Activated T-helper 1 cell treated with anti-CD3 and anti-CD28 coated beads, Interleukin-12 subunit alpha, Interleukin-12 subunit beta, Interleukin-2, Interleukin-4 antibody, amounts not matched to agents 30 ng/mL and 10 ng/mL and 1 ng/mL, durations not matched to agents 14 hours and 24 hours and 36 hours (primary cell): ENCODE measurements around the gene THTPA. TPM values are rescaled to one million over a fixed set of nuclear protein-coding genes. Genes with fewer than 3 reads are reported as not detected.
"Not testable (repeated sequence)": the region's sequence is repeated elsewhere in the genome, so short reads cannot be mapped to it uniquely, and the experiment has no call there.

ENCODE experiments used
- DNase-seq: peaks from one replicate; pipeline ENCODE4 v3.0.0; 2021; ENCODE audit warnings: low spot score
- H3K27ac Mint-ChIP-seq: one replicate; pipeline ENCODE4 v1.8.0; 2021; ENCODE audit warnings: mild to moderate bottlenecking, mixed read lengths
- H3K27me3 Mint-ChIP-seq: one replicate; pipeline ENCODE4 v1.8.0; 2022; ENCODE audit warnings: mild to moderate bottlenecking, moderate library complexity, mixed read lengths; ENCODE audit not compliant: insufficient read depth
- H3K36me3 Mint-ChIP-seq: one replicate; pipeline ENCODE4 v1.8.0; 2021; ENCODE audit warnings: low read depth, mixed read lengths
- H3K4me1 Mint-ChIP-seq: one replicate; pipeline ENCODE4 v1.8.0; 2021; ENCODE audit warnings: low read depth, mixed read lengths
- H3K4me3 Mint-ChIP-seq: one replicate; pipeline ENCODE4 v1.8.0; 2021; ENCODE audit warnings: mild to moderate bottlenecking, moderate library complexity, mixed read lengths
- H3K9me3 Mint-ChIP-seq: one replicate; pipeline ENCODE4 v1.8.0; 2021; ENCODE audit warnings: mixed read lengths
- intact Hi-C: fragments of 100-400 bp; cut with micrococcal nuclease; formaldehyde crosslinking; loops from one replicate; pipeline ENCODE4 v1.15.1; 2024
- total RNA-seq: library from RNA; stranded (reverse); gene quantifications from 2 replicates; pipeline ENCODE4 v1.2.3, GENCODE V29; 2022

THTPA gene
- total RNA-seq, 1 donor from 2014 or later: 14.3 TPM

DNA sequence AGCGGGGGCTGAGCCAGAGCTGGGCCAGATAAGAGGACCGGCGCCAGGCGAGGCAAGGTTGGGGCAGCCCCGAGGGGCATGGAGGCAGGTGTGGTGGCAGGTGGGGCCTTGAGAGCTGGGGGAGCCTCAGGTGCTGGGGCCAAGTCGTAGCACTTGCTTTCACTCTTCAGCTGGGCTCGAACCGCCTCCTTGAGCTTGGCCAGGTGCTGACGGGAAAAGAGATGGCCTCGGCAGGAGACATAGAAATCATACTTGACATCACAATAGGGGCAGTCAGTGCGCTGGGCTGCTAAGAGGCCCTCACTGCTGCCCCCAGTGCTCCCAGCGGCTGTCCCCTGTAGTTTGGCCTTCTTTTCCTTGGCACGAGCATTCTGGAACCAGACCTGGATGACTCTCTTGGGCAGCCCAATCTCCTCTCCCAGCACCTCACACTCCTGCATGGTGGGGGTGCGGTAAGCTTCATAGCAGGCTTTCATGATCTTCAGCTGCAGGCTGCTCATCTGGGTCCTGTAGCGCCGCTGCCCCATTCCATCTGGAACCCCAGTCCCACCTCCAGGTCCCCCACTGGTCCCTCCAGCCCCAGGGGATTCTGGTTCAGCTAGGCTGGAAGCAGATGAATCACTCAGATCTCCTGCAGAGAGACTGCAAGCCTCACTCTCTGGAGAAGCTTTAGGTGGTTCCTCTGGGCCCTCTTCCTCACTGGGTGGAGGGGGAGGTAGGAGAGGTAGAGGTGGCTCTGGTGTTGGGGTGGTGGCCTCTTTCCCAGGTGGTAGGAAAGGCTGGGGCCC, 32.6 kb upstream of the THTPA start:
- Mint-ChIP-seq H3K9me3 (no peaks in the 10 kb centered on the region), H3K36me3 (no peaks in the 10 kb centered on the region), H3K27ac (no peak overlapping the region), H3K4me3 (no peak overlapping the region), H3K27me3 (no peaks in the 10 kb centered on the region), H3K4me1 (no peaks in the 10 kb centered on the region)
- intact Hi-C loops: no loop called here
- DNase-seq: no peak

DNA sequence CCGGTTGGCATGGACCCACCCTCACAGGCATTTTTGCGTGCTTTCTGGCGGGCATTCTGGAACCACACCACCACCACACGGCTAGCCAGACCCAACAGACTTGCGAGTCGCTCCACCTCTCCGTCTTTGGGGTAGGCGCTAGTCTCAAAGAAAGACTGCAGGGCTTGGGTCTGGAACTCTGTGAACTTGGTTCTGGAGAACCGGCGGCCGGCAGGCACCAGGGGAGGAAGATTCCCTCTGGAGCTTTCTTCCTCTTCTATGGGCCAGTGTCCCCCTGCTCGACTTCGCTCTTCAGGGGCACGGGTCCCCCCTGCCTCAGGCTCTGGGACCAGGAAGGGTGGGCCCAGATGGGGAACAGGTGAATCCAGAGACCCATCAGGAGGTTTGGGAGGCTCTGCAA, 31.1 kb upstream of the THTPA start:
- H3K27ac Mint-ChIP-seq: no peak overlapping the region
- H3K36me3 Mint-ChIP-seq: no peaks in the 10 kb centered on the region
- intact Hi-C loops: no loop called here

DNA sequence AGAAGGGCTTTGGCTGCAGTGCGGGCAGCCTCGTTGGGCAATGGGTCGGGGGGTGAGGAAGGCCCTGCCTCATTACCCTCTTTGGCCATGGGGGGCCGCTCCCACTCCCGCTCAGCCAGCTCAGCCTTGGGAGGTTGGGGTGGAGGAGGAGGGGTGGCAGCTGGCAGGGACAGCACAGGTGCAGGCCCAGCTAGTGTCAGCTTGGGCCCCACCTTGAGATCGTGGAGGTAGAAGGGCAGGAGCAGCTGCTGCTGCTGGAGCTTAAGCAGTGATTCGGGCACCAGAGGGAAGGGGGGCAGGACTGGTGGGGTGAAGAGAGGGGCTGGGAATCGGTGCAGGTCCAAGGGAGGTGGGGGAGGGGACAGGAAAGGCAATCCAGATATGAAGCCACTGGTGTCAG, 30.5 kb upstream of the THTPA start:
- H3K9me3 Mint-ChIP-seq: no peaks in the 10 kb centered on the region
- peaks cover 7% of the 10 kb centered on the region for H3K4me1 Mint-ChIP-seq
- H3K4me3 Mint-ChIP-seq: no peak overlapping the region
- intact Hi-C loops: no loop called here
- no peak overlapping the region for H3K27ac Mint-ChIP-seq
- H3K36me3 Mint-ChIP-seq: no peaks in the 10 kb centered on the region
- H3K27me3 Mint-ChIP-seq: no peaks in the 10 kb centered on the region
- no peak for DNase-seq

More for the DNA sequence above, 31.1 kb upstream of the THTPA start:
- Mint-ChIP-seq H3K4me3 (no peak overlapping the region), H3K27me3 (no peaks in the 10 kb centered on the region), H3K9me3 (no peaks in the 10 kb centered on the region), H3K4me1 (no peaks in the 10 kb centered on the region)
- no peak for DNase-seq

DNA sequence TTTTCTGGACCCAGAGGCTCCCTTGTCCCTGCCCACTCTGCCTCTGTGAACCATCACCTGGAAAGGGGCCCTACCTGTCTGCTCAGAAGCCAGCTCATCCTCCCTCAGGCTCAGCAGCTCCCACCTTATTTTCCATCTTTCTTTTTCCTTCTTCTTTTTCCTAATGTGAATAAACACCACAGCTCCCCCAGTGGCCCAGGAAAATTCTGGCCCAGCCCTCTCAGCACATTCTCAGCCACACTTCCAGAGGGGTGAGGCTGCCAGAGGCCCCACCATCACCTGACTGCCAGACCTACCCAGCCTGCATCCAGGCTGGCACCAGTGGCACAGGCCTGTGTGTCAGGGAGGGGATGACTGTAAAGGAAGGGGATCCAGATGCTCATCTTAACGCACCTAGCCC, 27.5 kb upstream of the THTPA start:
- Mint-ChIP-seq H3K27me3 (no peaks in the 10 kb centered on the region), H3K27ac (no peak overlapping the region), H3K4me3 (no peak overlapping the region), H3K9me3 (no peaks in the 10 kb centered on the region), H3K36me3 (no peaks in the 10 kb centered on the region), H3K4me1 (peaks cover 11% of the 10 kb centered on the region)
- DNase-seq: no peak
- intact Hi-C loops: no loop called here

DNA sequence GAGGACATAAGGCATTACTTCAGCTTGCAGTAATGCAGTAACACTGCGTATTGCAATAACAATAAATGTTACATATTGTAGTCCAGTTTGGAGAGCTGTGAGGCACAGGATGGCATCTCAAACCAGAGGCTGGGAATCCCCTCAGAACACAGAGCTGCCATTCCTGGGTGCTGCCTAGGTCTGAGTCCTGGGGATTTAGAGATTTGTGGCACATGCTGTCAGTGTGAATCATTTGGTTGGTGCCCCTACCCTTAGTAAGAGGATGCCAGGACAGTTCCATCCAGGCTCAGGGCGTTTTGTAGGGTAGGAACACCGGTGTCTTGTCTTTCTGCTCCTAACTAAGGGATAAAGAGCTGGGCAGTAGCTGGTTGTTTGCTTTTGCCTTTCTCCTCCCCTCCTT, 27.1 kb upstream of the THTPA start:
- Mint-ChIP-seq H3K4me1 (peaks cover 11% of the 10 kb centered on the region), H3K9me3 (no peaks in the 10 kb centered on the region), H3K27me3 (no peaks in the 10 kb centered on the region), H3K36me3 (no peaks in the 10 kb centered on the region), H3K4me3 (no peak overlapping the region), H3K27ac (no peak overlapping the region)
- intact Hi-C loops: no loop called here
- DNase-seq: no peak

DNA sequence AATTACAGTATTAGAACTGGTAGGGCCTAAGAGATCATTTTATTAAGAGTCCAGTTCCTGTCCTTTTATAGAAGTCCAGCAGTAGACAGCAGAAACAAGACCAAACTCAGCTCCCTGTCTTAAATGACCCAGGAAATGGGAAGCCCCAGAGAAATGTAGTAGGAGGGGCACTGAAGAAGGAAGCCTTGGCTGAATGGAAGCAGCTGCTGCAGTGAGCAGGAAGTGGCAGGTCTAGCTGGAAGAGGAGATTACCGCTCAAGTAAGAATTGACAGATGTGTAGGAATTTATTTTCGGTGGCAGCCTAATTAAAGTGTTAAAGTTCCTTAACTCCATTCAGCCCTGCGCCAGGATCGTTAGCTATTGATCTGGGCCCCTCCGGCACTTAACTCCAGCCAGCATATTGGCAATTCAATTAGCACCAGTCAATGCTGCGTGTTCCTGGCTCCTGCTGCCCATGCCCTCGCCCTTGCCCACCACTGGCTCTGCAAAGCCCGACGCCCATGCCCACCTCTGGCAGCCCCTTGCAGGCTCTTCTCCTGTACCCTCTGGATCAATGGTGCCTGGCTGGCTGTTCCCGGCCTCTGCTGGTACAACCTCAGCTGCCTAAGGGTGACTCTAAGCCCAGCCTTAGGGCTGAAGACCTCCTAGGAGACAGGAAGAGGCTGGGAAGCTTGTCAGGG, 25.6 kb upstream of the THTPA start:
- DNase-seq: no peak
- Mint-ChIP-seq H3K4me3 (no peak overlapping the region), H3K36me3 (no peaks in the 10 kb centered on the region), H3K9me3 (no peaks in the 10 kb centered on the region), H3K4me1 (peaks cover 11% of the 10 kb centered on the region), H3K27me3 (no peaks in the 10 kb centered on the region), H3K27ac (no peak overlapping the region)
- intact Hi-C loops: no loop called here

DNA sequence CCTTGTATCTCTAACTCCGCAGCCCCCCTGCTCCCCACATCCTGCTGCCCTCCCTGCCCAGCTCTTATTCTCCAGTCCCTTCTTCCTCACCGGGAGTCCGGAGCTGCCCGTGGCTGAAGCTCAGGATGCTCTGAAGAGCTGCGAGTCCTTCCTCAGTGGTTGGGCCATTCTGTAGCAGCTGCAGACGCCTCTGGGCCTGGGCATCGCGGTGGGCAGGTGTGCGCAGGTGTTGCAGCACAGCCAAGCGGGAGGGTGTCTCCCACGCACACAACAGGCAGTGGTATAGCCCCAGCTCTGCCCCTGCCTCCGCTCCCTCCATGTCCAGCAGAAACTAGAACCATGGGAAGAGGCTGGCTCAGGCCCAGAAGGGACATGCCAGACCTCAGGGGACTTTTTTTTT, 24.7 kb upstream of the THTPA start:
- no peaks in the 10 kb centered on the region for H3K9me3 Mint-ChIP-seq
- no peak for DNase-seq
- peaks cover 11% of the 10 kb centered on the region for H3K4me1 Mint-ChIP-seq
- H3K27ac Mint-ChIP-seq: no peak overlapping the region
- H3K36me3 Mint-ChIP-seq: no peaks in the 10 kb centered on the region
- no peaks in the 10 kb centered on the region for H3K27me3 Mint-ChIP-seq
- no peak overlapping the region for H3K4me3 Mint-ChIP-seq
- intact Hi-C loops: no loop called here

DNA sequence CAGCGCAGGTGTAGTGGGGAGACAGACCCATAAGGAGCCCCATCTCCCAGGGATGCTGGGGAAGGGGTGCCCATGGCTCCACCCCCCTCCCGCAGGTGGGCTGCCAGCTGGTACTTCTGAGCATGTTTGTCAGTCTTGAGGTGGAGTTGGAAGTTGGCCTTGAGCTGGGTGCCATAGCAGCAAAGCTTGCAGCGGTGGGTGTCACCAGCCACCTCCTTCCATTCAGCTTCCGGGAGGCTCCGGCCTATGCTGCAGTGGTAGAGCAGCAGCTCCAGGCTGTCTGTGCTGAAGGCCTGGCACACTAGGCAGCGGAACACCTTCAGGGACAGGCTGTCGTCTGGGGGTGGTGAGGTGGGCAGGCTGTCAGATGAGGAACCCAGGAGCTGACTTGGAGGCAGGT, 23.4 kb upstream of the THTPA start:
- Mint-ChIP-seq H3K4me3 (no peak overlapping the region), H3K4me1 (peaks cover 11% of the 10 kb centered on the region), H3K36me3 (no peaks in the 10 kb centered on the region), H3K27ac (no peak overlapping the region), H3K27me3 (no peaks in the 10 kb centered on the region), H3K9me3 (no peaks in the 10 kb centered on the region)
- no peak for DNase-seq
- intact Hi-C loops: no loop called here

DNA sequence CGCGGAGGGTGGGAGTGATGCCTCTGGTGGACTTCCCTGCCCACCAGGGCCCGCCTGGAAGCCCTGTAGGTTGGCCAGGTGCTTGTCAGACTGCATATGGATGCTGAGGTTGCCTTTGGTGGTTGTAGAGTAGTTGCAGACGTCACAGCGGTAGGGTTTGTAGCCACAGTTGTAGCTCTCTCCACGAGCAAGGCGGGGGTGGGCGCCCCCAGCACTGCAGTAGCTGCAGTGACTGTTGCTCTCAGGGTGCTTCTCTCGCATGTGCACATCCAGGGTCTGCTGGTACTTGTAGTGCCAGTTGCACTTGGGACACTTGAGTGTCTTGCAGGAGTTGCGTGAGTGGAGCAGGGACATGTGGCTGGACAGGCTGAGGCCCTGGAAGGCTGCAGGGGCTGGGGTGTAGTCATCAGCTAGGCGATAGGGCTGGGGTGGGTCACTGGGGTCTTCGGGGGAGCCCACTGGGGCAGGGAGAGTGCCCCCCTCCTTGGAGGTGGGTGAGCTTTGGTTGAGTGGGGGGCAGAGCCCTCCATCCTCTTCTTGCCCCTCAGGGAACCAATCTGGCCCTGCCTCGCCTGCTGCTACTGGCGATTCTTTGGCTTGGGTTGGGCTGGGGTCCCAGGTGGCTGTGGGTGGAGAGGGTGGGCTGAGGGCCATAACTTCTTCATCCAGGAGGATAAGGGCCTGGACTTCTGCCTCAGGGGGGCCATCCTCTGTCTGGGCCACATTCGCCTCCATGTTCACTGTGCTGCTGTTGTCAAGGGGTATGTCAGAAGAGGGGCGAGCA, 22.2 kb upstream of the THTPA start:
- no peak overlapping the region for H3K27ac Mint-ChIP-seq
- H3K36me3 Mint-ChIP-seq: no peaks in the 10 kb centered on the region
- intact Hi-C loops: no loop called here
- H3K27me3 Mint-ChIP-seq: peaks cover 2% of the 10 kb centered on the region
- no peak overlapping the region for H3K4me3 Mint-ChIP-seq
- no peak for DNase-seq
- H3K9me3 Mint-ChIP-seq: no peaks in the 10 kb centered on the region
- H3K4me1 Mint-ChIP-seq: peaks cover 11% of the 10 kb centered on the region

DNA sequence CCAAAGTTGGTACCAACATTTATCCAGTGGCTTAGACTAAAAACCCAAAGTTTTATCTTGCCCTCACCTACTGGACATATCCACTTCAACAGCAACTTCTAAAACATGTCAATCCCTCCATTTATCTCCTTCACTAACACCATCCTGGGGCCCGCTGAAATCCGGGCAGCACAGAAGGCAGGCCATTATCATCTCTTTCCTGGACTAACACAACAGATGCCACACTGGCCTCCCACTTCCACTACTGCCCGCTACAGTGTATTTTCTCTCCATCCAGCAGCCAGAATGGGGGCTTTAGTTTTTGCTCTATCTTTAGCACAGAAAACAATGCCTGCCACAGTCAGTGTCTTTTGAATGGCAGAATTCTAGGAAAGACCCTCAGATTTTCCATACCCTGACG, 20.1 kb upstream of the THTPA start:
- no peak for DNase-seq
- H3K4me1 Mint-ChIP-seq: peaks cover under 1% of the 10 kb centered on the region
- H3K4me3 Mint-ChIP-seq: no peak overlapping the region

DNA sequence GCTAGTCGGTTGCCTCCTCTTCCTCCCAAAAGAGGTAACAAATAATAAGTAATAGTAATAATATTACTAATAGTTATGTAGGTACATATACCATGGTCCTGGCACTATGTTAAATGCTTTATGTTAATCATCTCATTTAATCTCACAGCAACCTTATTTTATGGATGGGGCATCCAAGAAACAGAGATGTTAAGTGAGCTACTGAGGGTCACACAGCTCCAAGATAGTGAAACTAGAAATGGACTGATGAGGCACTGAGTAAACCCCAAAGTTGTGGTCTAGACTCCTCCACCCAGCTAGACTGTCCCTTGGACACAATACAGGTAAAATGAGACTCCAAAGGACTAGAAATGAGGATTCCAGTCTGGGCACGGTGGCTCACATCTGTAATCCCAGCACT, 19.6 kb upstream of the THTPA start:
- Mint-ChIP-seq H3K36me3 (no peaks in the 10 kb centered on the region), H3K4me3 (no peak overlapping the region), H3K27me3 (peaks cover 7% of the 10 kb centered on the region), H3K9me3 (no peaks in the 10 kb centered on the region), H3K27ac (no peak overlapping the region), H3K4me1 (no peaks in the 10 kb centered on the region)
- intact Hi-C loops: no loop called here
- no peak for DNase-seq

More for the DNA sequence above, 20.1 kb upstream of the THTPA start:
- H3K27me3 Mint-ChIP-seq: peaks cover 7% of the 10 kb centered on the region
- intact Hi-C loops: no loop called here
- no peaks in the 10 kb centered on the region for H3K9me3 Mint-ChIP-seq
- H3K27ac Mint-ChIP-seq: no peak overlapping the region
- H3K36me3 Mint-ChIP-seq: no peaks in the 10 kb centered on the region

DNA sequence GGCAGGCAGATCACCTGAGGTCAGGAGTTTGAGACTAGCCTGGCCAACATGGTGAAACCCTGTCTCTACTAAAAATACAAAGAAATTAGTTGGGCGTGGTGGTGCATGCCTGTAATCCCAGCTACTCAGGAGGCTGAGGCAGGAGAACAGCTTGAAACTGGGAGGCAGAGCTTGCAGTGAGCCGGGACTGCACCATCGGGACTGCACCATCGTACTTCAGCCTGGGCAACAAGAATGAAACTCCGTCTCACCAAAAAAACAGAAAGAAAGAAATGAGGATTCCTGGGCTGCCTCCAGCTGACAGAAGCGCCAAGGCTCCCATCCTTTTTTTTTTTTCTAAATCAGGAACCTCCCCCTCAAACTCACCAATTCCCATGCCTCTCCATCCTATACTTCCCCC, 19.2 kb upstream of the THTPA start:
- DNase-seq, H3K27ac Mint-ChIP-seq, H3K4me1 Mint-ChIP-seq, H3K4me3 Mint-ChIP-seq, H3K27me3 Mint-ChIP-seq, intact Hi-C loops, H3K9me3 Mint-ChIP-seq, H3K36me3 Mint-ChIP-seq: not testable (repeated sequence)
